K562 treated with DMSO at 1 percent for 12 hours (cell line): ENCODE data around the gene CA5A. TPM values are rescaled to one million over a fixed set of nuclear protein-coding genes. Genes with fewer than 3 reads are reported as not detected.

Experiments
- total RNA-seq: library from RNA; unstranded; fragments of 300-600 nt; gene quantifications from 2 replicates; pipeline ENCODE4 v1.2.3, GENCODE V29; 2022; ENCODE audit not compliant: insufficient read depth

The CA5A gene
- not detected in 2 replicates for total RNA-seq

GRCh38 chr16:87936375-87937230, at the start of gene CA5A:
Gene CA5A, minus strand, starts transcription at chr16:87936529. Its CDS starts 79 bp downstream, at chr16:87936450.

GRCh38 chr16:87950765-87951551, 14.6 kb upstream of the CA5A start, which contains the start of gene BANP:
Gene BANP, plus strand, starts transcription at chr16:87951434. Its CDS starts 23,682 bp downstream, at chr16:87975116.

GRCh38 chr16:87869061-87869878, 67.1 kb downstream of the CA5A start, which contains the start of gene SLC7A5:
Gene SLC7A5, minus strand, starts transcription at chr16:87869507. Its CDS starts 85 bp downstream, at chr16:87869422.

Other genes starting within 250 kb of the CA5A start
- gene KLHDC4, start 170.5 kb downstream of the CA5A start, total RNA-seq = 21.2 and 26.1 TPM in 2 replicates
- 116 and 224 TPM in 2 replicates for gene SLC7A5, start 67.0 kb downstream of the CA5A start, total RNA-seq
- gene BANP, start 14.9 kb upstream of the CA5A start, total RNA-seq = 20.9 and 32.3 TPM in 2 replicates